ENCODE measurements around the gene CHSY1. TPM values are rescaled to one million over a fixed set of nuclear protein-coding genes. Genes with fewer than 3 reads are reported as not detected.

The CHSY1 gene
- total and polyA plus RNA-seq, 10 of the 15 experiments (the other 5 are each of a cell fraction or from before 2014, with no cell fraction given), result 1.4 to 31.2 (median 10.5) TPM

DNA sequence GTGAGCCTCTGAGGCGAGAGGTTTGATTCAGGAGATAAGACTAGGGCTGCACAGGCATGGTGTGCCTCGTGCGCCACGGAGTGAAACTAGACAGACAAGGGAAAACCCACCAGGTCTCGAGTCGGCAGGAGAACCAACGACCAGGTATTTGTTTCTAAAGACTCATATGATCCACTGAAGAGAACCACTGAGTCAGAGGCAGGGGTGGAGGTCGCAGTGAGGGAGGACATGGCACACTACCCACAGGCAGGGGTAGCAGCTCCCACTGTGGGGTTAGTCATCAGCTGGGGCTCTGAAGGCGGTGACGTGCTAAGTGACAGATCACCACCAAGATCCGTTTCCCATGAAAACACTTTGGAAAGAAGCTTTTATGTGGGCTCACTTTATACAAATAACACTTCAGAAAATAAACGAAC is 45.7 kb downstream of the CHSY1 start:
- peaks cover 29% of the 10 kb centered on the region for H3K4me1 ChIP-seq (ENCODE audit: control insufficient read depth, insufficient read depth, low read length)
- CTCF ChIA-PET, result no interaction called here
- no peak for ATAC-seq

More for the DNA sequence above, 45.7 kb downstream of the CHSY1 start:
- DNase-seq (ENCODE audit: low read depth, low spot score), result no peak
- ChIA-PET POLR2A (interaction anchor here (2.4 kb wide), 1 partner anchor 10 kb away, joined by 9 read pairs; no protein-coding TSS in a partner anchor), SMC1A (ENCODE audit: uncharacterized antibody, unreplicated experiment) (interaction anchor here (1.4 to 2.1 kb wide), 4 partner anchors 10 to 53 kb away, joined by 3 to 7 read pairs (median 4); no protein-coding TSS in a partner anchor), RAD21 (ENCODE audit: unreplicated experiment) (no interaction called here)
- Histone ChIP-seq H2AFZ (ENCODE audit: control insufficient read depth, low read depth, low read length) (no peak overlapping the region), H3K79me2 (ENCODE audit: control insufficient read depth, insufficient read depth, low read length) (peaks cover 78% of the 10 kb centered on the region), H3K27me3 (replicated peaks in 1 of 2; ENCODE audit: control insufficient read depth in 2 of 2, insufficient read depth in 2 of 2, low read length in 1 of 2) (no peaks in the 10 kb centered on the region), H3K9ac (ENCODE audit: control insufficient read depth, insufficient read depth, low read length) (no peak overlapping the region), H3K4me3 (no peak overlapping the region), H3K27ac (ENCODE audit: control insufficient read depth, insufficient read depth) (no peak overlapping the region), H3K36me3 (ENCODE audit: control insufficient read depth in 2 of 2, insufficient read depth in 2 of 2, low read length in 1 of 2) (no peaks in the 10 kb centered on the region; a peak in 2 of 4 replicates), H4K20me1 (ENCODE audit: control insufficient read depth, insufficient read depth) (no peaks in the 10 kb centered on the region), H3K9me3 (replicated peaks; ENCODE audit: control insufficient read depth, insufficient read depth, low read length) (no peaks in the 10 kb centered on the region; the same call in 2 of the 3 replicates), H3K4me2 (ENCODE audit: control insufficient read depth, insufficient read depth) (no peak overlapping the region)
- 72% methylated on average over 12 of the region's 12 CpGs for WGBS (ENCODE audit: insufficient coverage, insufficient replicate concordance, low lambda C conversion rate, missing lambda C conversion rate)
- in situ Hi-C loops (cut with MboI), result no loop called here
- no peak for FAIRE-seq
- no TSS peak for BruUV-seq (replicated peaks)
- TF ChIP-seq SP1 (IDR thresholded peaks at IDR 0.05; ENCODE audit: low read depth, low read length), result no peak
- TF ChIP-seq ZNF24 (IDR thresholded peaks at IDR 0.05), result no peak
- TF ChIP-seq RFX5 (IDR thresholded peaks at IDR 0.05; ENCODE audit: low read depth, low read length), result no peak
- no peak for TF ChIP-seq HDGF (IDR thresholded peaks at IDR 0.05)
- no peak for TF ChIP-seq ZBED1 (IDR thresholded peaks at IDR 0.05; ENCODE audit: borderline replicate concordance)
- TF ChIP-seq MEF2A (IDR thresholded peaks at IDR 0.05; ENCODE audit: insufficient read depth, low read depth, low read length), result no peak
- TF ChIP-seq, protein P1, sequence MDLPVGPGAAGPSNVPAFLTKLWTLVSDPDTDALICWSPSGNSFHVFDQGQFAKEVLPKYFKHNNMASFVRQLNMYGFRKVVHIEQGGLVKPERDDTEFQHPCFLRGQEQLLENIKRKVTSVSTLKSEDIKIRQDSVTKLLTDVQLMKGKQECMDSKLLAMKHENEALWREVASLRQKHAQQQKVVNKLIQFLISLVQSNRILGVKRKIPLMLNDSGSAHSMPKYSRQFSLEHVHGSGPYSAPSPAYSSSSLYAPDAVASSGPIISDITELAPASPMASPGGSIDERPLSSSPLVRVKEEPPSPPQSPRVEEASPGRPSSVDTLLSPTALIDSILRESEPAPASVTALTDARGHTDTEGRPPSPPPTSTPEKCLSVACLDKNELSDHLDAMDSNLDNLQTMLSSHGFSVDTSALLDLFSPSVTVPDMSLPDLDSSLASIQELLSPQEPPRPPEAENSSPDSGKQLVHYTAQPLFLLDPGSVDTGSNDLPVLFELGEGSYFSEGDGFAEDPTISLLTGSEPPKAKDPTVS (IDR thresholded peaks at IDR 0.05; ENCODE audit: low read depth, low read length), result no peak
- no peak for TF ChIP-seq IRF3 (IDR thresholded peaks at IDR 0.05)
- no peak for TF ChIP-seq HCFC1 (IDR thresholded peaks at IDR 0.05; ENCODE audit: low read length)
- no peak for TF ChIP-seq ZNF217 (IDR thresholded peaks at IDR 0.05)
- TF ChIP-seq EGR1 (IDR thresholded peaks at IDR 0.05; ENCODE audit: borderline replicate concordance in 1 of 2, low read depth in 2 of 2, low read length in 2 of 2), result no peak
- TF ChIP-seq RBBP5 (conservative IDR thresholded peaks at IDR 0.05), result no peak
- no peak for TF ChIP-seq LARP7 (IDR thresholded peaks at IDR 0.05)
- TF ChIP-seq SUZ12 (IDR thresholded peaks at IDR 0.05; ENCODE audit: unreplicated experiment), result no peak
- intact Hi-C loops (cut with micrococcal nuclease; ENCODE audit: unreplicated experiment), result no loop called here

Measured in GM12878 (cell line).